Stimulated activated CD4-positive, alpha-beta T cell treated with anti-CD3 and anti-CD28 coated beads, Interleukin-4, amount 100 ng/mL, for 1 hour (primary cell): ENCODE measurements around the gene OR13J1.
"Not testable (repeated sequence)": the region's sequence is repeated elsewhere in the genome, so short reads cannot be mapped to it uniquely, and the experiment has no call there.

ENCODE experiments used
- DNase-seq: peaks from one replicate; pipeline ENCODE4 v3.0.0-alpha.2; 2020

Gene OR13J1, protein sequence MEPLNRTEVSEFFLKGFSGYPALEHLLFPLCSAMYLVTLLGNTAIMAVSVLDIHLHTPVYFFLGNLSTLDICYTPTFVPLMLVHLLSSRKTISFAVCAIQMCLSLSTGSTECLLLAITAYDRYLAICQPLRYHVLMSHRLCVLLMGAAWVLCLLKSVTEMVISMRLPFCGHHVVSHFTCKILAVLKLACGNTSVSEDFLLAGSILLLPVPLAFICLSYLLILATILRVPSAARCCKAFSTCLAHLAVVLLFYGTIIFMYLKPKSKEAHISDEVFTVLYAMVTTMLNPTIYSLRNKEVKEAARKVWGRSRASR

DNA sequence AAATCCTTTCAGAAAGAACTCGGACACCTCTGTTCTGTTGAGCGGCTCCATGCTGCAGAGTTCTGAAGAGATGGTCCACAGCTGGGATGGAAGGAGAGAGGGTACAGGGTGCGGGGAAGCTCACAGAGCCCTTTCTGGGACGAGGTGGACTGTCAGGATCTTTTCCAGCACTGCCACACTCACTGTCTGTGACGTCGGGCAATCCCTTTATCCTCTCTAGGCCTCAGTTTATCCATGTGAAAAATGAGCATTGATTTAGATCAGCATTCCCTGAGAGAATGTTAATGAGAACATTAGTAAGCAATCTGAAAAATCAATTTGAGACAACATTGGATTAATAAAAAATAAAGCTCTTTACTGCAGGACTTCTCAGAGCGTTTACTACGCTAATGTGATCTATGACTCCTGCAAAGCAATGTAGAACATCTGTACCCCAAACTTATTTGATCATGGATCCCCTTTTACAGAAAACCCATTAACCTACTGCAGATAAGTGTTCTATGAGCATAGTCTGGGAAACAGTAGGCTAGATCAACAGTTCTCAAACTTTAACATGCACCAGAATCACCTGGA, at the start of gene OR13J1:
TSS of gene OR13J1 (minus strand) at position 51 of the 573 bp plus-strand sequence. CDS start at position 51, 0 bp downstream.
- no peak for DNase-seq

DNA sequence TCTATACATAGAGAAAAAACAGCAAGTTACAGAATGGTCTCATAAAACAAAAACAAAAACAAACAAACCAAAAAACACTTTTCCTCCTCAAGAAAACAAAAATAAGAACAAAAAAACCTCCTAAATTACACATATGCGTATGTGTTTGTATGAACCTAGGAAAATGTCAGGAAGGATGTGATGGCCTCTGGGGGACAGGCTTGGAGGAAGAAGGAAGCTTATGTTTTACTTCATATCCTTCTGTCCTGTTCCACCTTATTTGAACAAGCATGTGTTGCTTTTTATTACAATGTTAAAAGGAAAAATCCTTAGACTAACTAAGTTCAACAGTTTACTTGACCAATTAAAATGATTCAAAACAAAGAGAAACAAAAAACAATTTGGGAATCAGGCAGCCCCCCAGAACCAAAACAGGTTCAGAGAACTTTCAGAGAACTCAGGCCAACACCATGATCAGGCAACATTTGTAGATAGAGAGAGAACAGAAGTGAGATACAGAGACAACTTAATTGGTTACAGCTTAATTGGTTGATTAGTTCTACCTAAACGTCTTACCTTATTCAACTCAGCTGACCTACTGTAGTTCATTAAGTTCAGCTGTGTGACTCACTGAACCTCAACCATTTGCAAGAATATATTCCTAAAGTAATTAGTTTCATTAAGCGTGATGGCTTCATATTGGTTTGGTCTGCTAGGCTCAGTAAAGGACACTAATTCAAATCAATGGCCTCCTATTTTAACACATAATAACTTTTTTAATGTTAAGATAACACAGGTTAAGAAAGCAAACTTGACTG, 49.2 kb upstream of the OR13J1 start:
- DNase-seq: no peak

DNA sequence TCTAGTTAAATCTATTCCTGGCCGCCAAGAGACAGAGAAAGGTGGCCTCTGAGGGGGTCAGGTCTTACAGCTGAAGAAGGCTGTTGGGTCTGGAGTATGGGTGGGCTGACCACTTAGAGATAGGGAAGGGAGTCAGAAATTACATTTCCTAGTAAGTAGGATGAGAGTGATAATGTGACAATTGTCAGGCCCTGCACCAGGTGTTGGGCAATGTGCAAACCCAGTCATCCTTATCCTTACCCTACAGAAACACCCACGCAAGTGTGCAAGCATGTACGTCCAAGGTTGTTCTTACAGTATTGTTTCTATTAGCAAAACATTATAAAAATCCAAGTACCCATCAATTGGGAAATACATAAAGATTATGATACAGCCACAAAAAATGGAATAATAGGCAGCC, 48.6 kb upstream of the OR13J1 start:
- no peak for DNase-seq

DNA sequence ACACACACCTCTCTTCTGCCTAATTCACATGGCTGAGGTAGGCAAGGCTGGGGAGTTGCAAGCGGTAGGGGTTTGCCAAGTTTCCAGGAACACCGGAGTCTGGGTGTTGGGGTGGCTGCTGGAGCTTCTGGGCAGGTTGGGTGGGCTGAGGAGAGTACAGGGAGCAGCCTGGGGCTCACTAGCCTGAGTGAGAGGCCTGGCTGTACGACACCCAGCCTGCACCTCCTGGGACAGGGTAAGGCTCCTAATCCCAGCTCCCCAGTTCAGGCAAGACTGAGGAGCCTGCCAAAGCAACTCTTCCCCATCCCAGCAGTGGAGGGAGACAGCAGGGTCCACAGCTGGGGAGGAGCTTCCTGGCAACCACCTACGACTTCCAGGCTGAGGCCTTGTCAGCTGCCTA, 47.1 kb upstream of the OR13J1 start:
- DNase-seq: no peak

DNA sequence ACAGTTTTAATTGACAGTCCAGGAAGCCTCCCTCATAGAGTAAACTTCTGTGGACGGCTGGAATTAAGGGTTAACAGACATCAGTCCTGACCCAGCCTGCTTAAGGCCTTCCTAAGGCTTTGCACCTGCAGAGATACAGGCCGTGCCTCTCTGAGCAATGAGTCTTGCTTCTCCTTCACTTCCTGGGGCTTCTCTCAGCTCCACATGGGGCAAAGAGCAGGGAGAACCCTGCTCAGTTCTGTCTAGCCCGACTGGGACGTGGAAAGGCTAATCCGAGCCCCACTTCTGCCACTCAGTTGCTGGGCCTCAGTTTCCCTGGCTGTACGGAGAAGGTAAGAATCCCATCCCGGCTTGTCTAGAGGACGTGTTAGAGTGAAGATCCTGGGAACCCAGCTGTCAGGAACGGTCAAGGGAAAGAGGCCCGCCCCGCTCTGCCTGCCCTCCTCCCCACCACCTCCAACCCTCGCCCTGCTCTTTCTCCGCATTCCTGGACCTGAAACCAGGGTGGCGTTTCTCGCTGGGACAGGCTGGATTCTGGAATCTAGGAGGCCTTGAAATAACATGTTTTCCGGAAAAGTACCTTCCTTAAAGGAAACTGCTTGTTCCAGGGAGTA, 45.6 kb upstream of the OR13J1 start:
- no peak for DNase-seq

DNA sequence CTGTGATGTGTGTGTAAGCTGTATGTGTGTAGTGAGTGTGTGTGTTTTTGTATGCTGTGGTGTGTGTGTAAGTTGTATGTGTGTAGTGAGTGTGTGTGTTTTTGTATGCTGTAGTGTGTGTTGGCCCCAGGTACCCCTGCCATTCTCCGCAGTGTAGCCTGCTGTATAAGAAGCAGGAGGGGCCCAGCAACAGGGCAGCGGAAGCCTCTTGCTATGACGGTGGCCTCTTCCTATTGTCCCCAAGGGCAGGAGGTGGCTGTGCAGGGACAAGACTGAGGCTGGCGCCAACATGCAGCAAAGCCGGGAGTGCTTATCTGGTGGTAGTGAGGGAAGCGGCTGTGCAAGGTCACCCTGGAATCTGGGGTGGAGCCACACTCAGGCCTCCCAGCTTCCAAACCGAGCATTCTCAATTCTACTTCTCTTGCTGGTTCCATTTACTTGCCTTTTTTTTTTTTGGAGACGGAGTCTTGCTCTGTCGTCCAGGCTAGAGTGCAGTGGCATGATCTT, 44.2 kb upstream of the OR13J1 start:
- no peak for DNase-seq

DNA sequence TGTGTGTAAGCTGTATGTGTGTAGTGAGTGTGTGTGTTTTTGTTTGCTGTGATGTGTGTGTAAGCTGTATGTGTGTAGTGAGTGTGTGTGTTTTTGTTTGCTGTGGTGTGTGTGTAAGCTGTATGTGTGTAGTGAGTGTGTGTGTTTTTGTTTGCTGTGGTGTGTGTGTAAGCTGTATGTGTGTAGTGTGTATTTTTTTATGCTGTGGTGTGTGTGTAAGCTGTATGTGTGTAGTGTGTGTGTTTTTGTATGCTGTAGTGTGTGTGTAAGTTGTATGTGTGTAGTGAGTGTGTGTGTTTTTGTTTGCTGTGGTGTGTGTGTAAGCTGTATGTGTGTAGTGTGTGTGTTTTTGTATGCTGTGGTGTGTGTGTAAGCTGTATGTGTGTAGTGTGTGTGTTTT, 43.2 kb upstream of the OR13J1 start:
- DNase-seq: not testable (repeated sequence)

DNA sequence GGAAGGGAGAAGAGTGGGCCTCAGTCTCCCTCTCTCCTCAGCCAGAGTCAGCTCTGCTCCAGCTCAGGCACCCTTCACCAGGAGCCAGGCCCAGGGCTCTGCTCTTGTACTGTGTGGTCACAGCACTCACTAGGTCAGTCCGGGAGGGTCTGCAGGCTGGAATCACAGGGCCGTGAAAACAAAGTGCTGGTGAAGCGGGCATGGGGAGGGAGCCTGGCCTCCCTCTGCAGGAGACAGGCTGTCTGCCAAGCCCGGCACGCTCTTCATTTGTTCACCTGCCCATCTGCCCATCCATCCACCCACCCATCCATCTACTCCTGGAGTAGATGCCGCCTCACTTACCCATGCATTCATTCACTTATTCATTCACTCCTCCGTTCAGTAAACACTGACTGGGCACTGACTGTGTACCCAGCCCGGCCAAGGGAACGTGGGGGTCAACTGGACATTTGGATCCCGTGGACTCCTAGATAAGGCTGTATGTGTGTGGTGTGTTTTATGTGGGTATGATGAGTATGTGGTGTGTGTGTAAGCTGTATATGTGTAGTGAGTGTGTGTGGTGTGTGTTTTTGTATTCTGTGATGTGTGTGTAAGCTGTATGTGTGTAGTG, 42.7 kb upstream of the OR13J1 start:
- DNase-seq: no peak

DNA sequence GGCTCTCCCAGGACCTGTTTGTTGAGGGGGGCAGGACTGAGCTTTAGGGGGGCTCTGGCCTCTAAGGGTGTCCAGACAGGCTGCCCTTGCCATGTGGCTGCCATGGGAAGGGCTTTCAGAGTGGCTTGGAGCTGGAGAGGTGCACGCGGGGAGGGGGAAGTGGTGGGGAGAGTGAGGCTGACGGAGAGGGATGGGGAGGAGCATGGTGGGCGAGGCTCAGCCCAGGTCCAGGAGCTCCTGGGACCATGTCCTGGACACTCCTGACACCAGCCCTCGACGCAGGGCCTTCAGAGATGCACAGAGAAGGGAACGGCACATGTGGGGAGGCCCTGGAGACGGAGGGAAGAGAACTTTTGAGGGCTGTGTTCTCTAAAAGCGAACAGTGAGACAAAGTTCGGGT, 41.5 kb upstream of the OR13J1 start:
- DNase-seq: no peak

DNA sequence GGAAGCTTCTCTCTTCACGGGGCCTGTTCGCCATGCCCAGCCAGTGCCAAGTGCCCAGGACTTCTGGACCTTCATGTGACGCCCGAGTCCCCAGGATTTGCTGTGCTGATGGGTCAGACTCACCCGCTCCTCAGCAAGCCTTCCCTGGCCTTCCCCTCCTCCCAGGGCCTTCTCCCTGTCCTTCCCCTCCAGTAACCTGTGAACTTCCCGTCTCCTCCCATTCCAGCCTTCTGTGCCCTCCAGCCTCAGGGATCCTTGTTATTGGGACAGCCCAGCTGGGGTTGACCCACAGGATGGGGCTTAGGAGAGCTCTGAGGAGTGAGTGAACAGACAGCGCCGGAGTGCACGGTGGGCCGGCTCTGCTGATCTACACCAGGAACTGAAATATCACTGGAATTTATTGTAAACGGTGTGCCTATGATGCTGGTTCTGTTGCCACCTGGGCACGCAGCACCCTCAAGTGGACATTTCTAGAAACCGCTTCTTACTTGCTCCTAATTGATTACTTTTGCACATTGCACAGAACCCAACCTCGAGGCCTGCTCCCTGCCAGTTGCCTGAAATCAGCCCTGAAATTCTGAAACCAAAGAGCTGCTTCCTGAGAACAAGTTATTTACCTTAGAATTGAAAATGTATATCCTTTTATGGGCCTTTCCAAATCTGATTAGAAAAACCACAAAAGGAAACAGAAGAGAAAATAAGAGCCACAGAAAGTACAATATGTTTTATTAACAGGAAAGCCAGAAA, 40.6 kb upstream of the OR13J1 start:
- peak; percentile 35 for DNase-seq

DNA sequence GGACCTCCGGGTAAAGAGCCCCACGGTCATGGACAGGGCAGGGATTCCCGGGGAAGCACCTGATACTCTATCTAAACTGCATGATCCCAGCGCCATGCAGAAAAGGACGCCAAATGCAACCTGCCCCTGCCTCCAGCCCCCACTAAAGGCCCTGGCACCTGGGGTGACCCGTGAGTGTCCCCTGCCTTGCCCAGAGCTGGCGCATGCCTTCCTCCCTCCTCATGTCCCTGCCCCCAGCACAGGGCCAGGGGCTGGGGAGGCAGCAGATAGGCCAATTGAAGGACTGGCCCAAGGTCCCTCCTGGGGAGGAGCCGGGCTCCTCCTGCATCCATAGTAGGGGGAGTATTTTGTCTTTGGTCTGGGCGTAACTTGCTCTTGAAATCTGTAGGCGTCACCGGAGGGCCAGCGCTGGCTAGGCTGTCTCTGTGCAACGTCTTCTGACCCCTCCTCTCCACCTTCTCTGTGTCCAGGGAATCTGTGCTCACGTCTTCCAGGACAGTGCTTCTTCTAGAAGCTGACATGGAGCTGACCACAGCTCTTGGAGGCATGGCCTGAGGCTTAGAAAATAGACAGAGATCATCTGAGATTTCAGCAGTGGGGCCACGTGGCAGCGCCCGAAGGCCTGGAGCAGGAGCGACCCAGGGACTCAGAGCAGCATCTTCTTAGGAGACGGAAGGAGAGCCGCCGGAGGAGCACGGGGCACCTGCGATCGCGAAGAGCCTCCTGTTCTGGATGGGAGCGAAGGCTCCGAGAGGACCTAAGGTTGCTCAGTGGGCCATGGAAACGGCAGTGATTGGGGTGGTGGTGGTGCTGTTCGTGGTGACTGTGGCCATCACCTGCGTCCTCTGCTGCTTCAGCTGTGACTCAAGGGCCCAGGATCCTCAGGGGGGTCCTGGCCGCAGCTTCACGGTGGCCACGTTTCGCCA, 39.7 kb upstream of the OR13J1 start:
- no peak for DNase-seq

DNA sequence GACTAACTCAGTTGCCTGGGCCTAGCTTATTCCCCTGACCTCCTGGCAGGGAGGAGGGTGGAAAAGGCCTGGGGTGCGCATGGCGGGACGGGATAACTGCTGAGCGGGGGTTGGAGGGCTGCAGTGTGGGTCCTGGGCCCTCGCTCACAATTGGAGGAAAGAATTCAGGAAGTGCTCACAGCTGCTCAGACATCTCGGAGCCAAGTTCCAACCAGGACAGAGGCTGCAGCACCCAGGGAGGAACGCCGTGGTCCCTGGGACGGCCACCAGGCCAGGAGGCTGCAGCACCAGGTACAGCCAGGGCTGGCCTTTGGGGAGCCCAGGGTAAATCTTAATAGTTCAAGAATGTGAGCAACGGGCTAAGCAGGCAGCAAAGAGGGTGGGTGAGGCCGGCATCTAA, 39.1 kb upstream of the OR13J1 start, which contains the start of gene SPAAR:
TSS of gene SPAAR (plus strand) at position 217 of the 400 bp plus-strand sequence. CDS start 974 bp downstream, outside the sequence.
- DNase-seq: no peak

DNA sequence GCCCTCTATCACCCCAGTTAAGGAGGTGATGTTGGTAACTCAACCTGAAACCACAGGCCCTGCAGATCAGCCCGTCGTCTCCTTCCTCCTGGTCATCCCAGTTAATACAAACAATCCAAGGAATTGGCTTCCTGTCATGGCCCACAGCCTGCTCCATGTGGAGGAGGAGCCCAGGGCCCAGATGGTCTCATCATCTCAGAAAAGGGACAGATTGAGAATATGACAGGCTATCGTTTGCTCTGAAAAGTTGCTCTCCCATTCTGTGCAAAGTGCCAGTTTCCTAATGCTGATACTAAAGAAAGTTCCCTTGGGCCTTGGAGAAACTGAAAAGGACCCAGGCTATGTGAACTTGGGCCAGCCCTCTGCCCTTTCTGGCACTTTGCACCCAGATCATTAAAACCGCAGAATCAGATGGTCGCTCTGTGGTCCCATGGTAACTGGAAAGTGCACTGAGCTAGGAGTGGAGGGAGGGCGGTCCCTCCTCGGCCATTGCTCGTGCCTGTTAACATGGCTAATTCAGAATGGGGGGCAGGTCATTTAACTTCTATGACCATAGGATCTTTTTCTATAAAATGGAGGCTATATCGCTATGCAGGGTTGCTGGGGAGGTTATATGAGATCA, 38.4 kb upstream of the OR13J1 start:
- no peak for DNase-seq

DNA sequence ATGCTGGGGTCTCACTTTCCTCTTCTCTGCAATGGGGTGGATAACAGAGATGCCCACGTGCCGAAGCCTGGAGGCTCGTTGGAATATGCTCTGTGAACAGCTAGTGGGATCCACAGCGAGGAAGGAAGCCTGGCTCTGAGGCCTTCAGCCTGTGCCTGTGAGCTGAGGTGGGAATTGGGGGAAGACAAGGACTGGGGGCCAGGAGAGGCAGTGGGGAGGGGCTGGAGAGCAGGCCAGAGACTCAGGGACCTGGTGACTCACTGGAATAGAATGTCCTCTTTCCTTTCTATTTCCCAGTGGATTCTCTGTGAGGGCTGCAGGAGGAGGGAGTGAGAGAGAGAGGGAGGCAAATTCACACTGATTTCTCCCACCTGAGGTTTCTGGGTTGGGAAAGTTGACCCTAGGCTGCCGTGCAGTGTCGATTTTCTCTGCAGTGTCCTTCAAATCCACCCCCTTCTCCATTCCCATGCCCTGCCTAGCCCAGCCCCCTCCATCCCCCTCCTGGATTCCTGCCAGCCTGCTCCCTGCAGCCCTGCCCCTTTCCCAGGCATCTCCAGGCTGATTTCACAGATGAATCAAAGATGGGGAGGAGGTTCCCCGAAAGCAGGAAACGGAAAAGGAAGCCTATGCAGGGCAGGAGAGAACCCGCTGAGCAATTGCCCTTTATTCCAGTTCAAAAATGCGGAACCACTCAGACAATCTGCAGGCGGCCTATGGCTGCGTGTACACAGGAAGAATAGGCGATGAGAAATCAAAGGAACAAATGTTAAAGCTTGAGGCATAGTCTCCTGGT, 37.7 kb upstream of the OR13J1 start:
- DNase-seq: no peak

DNA sequence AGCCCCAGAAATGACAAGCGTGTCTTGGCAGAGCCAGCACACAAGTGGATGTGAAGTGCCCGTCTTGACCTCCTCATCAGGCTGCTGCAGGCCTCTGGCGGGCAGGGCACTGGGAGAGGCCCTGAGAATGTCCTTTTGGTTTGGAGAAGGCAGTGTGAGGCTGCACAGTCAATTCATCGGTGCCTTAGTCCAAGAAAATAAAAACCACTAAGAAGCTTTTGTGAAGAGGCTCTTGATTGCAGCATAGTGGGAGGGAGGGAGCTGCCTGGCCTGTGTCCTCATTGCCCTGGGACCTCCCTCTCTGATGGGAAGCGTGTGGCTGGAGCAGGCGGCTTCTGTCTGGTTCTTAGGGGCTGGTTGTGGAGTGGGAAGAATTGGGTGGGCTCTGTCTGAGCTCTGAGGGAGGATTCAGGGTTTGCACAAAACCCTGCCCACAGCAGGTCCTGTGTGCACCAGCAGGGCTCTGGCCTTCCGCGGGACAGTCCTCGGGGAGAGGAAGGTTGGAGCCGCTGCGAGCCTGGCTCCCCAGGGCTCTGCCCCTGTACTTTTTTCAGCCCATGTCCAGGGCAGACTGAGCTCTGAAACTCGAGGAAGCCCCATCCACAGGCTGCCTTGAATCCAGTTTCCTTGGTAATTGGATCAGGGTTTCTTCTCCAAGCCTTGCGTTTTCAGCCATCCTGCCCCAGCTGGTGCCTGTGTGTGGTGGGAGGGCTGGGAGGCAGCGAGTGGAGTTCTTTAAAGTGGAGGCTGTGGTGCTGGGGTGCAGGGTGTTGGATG, 36.9 kb upstream of the OR13J1 start:
- no peak for DNase-seq

DNA sequence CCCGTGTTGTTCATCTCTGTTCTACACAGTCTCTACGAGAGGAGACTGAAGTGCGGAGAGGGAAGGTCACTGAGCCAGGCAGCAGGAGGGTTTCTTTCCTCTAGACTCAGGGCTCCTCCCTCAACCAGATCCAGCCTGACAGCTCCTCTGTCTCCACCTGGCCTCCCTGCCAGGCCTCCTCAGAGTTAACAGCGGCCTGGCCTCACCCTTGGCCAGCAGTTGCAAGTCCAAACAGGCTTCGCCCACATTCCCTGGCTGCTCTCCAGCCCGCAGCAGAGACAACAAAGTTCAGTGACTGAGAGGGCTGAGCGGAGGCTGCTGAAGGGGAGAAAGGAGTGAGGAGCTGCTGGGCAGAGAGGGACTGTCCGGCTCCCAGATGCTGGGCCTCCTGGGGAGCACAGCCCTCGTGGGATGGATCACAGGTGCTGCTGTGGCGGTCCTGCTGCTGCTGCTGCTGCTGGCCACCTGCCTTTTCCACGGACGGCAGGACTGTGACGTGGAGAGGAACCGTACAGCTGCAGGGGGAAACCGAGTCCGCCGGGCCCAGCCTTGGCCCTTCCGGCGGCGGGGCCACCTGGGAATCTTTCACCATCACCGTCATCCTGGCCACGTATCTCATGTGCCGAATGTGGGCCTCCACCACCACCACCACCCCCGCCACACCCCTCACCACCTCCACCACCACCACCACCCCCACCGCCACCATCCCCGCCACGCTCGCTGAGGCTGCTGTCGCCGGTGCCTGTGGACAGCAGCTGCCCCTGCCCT, 35.9 kb upstream of the OR13J1 start, which contains the start of gene HRCT1:
TSS of gene HRCT1 (plus strand) at position 291 of the 768 bp plus-strand sequence. CDS start at position 377, 86 bp downstream.
- DNase-seq: no peak

DNA sequence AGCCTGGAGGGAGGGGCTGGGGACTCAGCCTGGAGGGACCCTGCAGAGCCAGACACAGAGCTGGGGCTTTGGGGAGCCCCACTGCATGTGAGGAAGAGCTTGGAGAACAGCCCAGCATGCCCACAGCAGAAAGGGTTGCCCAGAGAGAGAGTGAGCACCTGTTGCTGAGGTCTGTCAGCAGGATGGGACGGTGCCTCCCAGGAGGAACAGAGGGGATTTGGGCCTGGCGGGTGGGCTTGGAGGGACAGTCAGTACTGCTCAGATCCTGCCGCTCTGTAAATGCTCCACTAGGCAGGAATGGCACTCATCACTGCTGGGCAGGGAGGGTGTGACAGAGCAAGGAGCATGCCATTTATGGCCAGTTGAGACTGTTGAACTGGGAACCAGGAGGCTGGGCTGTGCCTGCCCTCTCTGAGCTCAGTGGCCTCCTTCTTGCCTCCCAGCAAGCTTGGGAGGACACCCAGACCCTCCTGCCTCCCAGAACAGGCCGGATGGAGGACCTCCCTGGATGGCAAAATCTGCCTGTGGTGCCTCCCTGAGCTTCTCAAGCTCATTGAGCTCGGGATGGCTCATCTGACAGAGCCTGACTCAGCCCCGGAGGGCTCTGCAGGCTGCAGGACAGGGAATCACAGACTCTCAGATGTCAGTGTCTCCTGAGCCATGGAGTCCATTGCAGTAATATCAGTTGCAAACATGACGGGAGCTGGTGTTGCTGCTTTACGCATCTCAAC, 35.0 kb upstream of the OR13J1 start:
- no peak for DNase-seq
